ENCODE results near the gene RAD51C.
A peak's percentile ranks its signal among the peaks of the same experiment; 100 is the strongest.

GRCh38 chr17:58710948-58711552, 18.6 kb downstream of the RAD51C start:
- TF ChIP-seq CTCF (conservative IDR thresholded peaks at IDR 0.05 in 1 of 2, IDR thresholded peaks at IDR 0.05 in 1 of 2; ENCODE audit: extremely low read depth in 1 of 2, insufficient read depth in 1 of 2, low read depth in 1 of 2, low read length in 2 of 2) (peak; percentile 54 to 64), EZH2 (IDR thresholded peaks at IDR 0.05; ENCODE audit: borderline replicate concordance, low read length) (no peak)
